ENCODE data around the gene CYP4F22.

GRCh38 chr19:15577184-15577771 lies 69.0 kb downstream of the CYP4F22 start:
- TF ChIP-seq ZNF274 (IDR thresholded peaks at IDR 0.05; ENCODE audit: low read depth, low read length) (no peak), CTCF (IDR thresholded peaks at IDR 0.05 in 2 of 3, conservative IDR thresholded peaks at IDR 0.05 in 1 of 3; ENCODE audit: borderline replicate concordance in 1 of 3, insufficient read depth in 1 of 3, low read depth in 2 of 3, low read length in 2 of 3) (no peak), RAD21 (IDR thresholded peaks at IDR 0.05; ENCODE audit: low read depth) (no peak)

Measured in HCT116 (cell line).